Activated CD4-positive, alpha-beta T cell treated with anti-CD3 and anti-CD28 coated beads for 4 hours (primary cell): Measurements from ENCODE around the gene PTGDS.
A peak's percentile ranks its signal among the peaks of the same experiment; 100 is the strongest.

Source experiments
- DNase-seq, 2 donors: peaks; one replicate each; pipeline ENCODE4 v3.0.0-alpha.2; 2020

PTGDS gene

GRCh38 chr9:137011907-137012675, 34.8 kb downstream of the PTGDS start:
- no peak for DNase-seq

DNA sequence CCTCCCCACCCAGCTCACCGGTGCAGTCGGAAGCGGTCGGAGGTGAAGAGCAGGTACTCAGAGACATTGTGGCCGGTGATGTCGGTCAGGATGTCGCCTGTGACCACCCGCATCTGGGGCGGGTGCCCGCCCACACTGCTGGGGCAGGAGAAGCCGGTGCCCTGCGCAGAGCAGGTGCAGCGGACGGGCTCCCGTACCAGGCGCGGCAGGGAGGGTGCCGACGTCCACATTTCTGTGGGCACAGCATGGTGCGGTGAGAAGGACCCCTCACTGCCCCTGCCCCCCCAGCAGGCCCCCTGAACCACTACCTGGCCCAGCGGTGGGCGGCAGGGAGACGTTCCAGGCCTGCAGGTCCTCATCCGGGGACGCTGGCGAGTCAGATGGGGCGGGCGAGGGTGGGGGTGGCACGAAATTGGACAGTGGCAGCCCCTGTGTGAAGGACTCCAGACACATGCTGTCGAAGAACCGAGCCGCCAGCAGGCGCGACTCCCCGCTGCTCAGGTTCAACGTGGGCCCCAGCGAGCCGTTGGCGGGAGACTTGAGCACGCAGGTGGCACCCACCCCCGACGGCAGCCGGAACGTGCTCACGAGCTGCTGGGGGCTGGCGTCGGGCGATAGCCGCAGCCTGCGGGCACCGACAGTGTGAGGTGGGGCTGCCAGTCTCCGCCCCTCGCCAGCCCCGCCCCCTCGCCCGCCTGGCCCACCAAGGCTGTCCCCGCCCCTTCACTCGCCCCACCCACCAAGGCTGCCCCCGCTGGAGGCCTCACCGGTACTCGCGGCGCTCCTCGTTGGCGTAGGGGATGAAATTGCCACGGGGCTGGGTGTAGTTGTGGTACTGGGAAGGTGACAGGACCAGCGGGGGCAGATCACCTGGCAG, 35.6 kb downstream of the PTGDS start:
- no peak for DNase-seq

DNA sequence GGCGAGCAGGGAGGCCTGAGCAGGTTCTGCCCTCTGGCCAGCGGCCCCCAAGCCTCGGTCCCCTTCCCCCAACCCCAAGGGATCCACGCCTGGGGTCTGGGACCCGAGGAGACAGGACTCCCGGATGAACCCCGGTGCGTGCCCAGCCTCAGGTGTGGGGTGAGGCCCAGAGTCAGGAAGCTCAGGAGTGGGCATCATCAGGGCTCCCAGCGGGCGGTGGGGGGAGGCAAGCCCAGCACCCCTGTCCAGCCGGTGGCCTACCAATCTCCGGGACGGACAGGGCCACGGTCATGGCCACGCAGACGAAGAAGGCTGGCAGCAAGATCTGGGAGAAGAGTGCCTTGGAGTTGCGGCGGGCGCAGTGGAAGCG, 36.3 kb downstream of the PTGDS start:
- no peak for DNase-seq

DNA sequence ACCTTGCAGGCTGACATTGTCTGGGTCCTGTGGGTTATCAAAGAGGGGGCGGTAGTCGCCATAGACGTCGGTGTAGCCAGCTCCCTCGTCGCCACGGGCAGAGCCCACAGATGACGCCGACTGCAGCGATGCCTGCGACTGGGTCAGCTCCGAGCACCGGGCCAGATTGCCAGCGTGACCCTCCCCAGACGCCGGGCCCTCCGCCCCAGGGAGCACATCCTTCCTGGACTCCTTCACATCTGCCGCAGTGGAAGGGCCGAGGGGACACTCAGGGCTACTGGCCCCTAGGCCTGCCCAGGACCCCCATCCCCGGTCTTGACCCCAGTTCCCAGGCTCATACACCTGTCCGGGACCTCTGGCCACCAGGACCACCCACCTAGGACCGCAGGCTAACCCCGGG, 36.9 kb downstream of the PTGDS start:
- no peak for DNase-seq

DNA sequence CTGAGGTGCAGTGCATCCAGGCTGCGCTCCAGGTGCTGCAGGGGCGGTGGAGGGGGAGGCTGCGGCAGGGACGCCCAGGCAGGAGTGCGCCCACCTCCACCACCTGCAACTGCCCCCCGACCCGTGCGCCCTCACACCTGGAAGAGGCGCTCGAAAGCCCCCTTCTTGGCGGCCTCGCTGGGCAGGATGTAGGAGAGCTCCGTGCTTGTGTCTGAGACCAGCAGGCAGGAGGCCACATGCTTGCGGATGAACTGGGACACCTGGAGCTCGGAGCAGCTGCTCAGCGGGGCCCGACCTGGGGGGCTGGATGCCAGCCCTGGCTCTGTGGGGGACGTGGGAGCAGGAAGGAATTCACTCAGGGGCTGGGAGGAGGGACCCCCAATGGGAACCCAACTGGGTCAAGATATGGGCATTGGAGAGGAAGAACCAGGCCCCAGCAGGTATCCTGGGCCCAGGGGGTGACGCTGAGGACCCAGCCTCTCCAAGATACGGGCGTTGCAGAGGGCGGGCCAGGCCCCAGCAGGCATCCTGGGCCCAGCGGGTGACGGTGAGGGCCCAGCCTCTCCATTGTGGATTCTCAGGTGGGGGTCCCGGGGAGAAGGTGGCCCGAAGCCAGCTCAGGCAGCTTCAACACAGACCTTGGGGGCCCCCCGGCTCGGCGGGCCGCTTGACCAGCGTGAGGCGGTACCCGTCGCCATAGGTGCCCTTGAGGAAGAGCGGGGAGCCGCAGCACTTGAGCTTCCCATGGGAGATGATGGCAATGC, 37.7 kb downstream of the PTGDS start:
- DNase-seq = no peak

DNA sequence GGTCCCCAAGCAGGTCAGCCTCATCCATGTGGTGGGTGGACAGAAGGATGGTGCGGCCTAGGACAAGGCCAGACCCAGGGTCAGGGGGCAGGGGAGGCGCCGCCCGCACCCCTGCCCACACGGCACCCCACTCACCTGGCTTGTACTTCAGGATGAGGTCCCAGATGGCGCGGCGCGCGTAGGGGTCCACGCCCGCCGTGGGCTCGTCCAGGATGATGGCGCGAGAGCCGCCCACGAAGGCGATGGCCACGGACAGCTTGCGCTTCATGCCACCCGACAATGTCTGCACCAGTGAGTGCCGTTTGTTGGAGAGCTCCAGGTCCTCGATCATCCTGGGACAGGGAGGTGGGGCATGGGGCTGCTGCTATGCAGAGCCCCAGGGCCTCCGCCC, 38.2 kb downstream of the PTGDS start:
- DNase-seq = no peak

- no peak for DNase-seq
These were observed 38.7 kb downstream of the PTGDS start for GRCh38 chr9:137015976-137016375.

- no peak for DNase-seq
These were observed 39.1 kb downstream of the PTGDS start for GRCh38 chr9:137016436-137016835.

- DNase-seq = no peak
These were observed 39.8 kb downstream of the PTGDS start for GRCh38 chr9:137017071-137017470.

- no peak for DNase-seq
These were observed 40.6 kb downstream of the PTGDS start for GRCh38 chr9:137017791-137018497.

DNA sequence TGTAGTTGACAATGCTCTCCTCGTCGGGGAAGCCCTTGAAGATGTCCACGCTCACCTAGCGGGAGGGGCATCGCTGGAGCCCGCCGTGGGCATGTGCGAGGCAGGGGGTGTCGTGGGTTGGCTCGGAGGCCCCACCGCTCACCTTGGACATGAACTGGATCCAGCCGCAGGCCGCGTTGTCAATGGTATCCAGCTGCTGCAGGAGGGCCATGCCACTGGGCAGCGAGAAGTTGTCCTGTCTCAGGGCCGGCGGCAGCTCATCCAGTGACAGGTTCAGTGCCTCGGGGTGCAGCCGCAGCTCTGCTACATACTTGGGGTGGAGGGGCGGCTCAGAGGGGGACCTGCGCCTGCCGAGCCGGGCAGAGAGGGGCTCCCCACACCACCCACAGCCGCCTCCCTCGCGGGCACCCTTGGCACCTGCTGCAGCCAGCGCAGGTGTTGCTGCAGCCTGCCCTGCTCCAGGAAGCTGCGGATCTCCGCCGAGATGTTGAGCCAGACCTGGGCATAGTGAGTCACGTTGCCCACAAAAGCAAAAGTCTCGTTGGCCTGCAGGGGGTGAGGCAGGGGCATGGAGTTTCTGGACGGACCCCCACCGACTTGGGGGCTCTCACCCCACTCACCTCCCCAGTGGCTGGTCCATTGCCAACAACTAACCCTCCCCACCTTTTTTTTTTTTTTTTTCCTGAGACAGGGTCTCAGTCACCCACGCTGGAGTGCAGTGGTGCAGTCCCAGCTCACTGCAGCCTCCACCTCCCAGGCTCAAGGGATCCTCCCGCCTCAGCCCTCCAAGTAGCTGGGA, 41.7 kb downstream of the PTGDS start:
- DNase-seq = no peak

DNA sequence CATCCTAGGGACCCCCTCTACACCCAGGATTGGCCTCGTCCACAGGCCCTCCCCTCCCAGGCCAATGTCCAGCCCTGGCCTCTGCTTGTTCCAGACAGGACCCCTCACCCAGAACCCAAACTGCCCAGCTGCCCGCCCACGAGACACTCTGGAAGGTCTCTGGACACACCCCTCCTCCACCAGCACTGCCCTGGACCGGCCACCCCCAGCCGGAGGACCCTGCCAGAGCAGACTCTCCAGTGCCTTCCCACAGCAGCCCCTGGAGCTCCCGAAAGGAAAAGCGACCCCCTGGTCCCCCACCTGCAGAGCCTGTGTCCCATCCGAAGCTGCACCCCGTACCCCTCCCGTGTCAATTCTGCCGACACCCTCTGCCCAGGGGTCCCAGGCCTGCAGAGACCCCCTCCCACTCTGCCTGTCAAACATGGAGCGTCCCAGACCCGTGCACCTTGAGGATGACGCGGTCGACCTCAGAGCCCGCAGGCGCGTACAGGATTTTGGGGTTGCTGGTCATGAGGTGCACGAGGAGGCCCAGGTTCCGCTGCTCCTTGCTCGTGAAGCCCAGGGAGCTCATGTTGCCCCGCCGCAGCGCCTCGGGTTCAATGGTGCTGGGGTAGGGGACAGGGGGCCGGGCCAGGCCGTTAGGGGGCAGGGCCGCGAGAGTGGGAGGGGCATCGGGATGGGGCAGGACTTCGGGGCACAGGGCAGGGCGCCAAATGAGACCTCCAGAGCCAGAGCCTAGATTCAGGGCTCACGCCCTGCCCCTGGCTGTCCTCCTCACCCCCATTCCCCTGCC, 42.8 kb downstream of the PTGDS start:
- DNase-seq = no peak

DNA sequence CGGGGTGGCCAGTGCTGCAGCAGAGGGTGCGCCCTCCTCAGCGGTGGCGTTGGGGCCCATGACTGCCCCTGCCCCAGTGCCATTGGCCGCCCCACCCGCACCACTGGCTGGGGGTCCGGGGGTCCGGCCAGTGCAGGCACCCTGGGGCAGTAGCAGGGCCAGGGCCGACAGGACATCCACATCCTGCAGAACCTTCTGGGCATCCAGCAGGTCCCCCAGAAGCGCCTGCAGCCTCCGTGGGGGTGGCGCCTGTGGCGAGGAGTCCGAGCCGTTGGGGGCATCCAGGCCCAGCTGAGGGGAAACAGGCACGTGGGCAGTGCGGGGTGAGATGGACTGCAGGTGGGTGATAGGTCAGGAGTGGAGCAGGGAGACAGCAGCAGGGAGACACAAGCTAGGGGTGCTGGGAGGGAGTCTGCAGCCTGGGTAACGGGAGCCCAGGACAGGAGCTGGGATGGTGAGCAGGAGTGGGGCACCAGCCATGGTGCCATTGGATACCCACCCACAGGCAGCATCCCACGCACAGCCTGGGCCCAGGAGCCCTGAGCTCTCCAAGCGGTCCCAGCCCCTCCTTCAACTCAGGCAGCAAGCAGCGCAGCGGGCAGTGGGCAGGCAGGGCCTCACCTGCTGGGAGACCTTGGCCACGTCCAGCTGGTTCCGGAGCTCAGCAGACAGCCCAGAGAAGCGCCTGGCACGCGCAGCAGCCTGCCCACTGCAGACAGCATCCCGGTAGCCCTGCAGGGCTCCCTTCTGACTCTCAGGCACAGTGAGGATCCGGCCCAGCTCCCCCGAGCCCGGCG, 43.7 kb downstream of the PTGDS start:
- DNase-seq = no peak

DNA sequence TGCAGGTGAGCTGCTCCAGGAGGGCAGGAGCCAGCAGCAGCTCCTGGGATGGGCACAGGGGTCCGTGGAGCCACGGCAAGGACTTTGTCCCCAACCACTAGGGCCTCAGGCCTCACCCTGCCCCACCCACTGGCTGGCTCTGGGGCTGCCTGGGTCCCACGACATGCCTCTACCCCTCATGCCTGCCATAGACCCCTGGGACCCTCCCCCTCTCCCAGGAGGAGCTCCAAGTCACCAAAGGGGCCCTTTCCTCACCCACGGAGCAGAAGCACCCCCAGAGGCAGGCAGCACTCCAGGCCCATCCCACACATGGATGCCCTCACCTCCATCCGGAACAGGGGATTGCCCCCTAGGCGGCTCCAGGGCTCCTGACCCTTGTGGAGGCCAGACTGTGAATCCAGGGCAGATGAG, 44.3 kb downstream of the PTGDS start:
- DNase-seq = no peak

DNA sequence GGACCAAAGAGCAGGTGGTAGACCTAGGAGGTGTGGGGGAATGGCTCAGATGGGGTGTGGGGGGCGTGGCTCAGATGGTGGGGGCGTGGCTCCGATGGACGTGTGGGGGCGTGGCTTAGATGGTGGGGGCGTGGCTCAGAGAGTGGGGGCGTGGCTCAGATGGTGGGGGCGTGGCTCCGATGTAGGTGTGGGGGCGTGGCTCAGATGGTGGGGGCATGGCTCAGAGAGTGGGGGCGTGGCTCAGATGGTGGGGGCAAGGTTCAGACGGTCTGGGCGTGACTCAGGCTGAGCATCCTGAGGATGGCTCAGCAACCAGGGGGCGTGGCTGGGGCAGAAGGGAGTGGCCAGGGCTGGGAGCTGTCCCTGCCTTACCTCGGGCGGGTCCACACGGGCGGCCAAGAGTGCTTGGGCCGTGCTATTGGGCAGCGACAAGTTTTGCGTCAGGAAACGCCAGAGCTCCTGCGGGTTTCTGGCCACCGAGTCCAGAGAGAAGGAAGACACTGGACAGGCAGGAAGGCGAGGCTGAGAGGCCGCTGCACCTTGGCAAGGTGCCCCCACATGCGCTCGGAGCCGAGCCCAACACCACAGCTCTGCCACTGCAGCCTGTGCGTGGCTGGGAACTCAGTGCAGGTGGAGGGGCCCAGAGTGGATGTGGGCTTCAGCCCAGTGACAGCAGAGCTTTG, 44.8 kb downstream of the PTGDS start:
- DNase-seq = peak; percentile 67 to 78

DNA sequence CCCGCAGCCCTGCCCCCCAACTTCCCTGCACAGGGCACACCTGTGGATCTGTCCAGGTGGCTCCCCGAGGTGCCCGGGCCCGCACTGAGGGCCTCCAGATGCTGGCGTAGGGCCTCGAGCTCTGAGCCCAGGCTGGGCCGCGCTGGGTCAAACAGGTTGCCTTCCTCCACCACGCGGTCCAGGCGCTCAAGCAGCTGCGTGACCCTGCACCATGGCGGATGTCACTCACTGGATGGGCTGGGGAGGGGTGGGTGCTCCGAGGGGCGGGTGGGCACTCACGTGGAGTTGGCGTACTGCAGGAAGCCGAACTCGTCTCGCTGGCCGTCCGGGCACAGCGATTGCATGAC, 45.3 kb downstream of the PTGDS start:
- no peak for DNase-seq

DNA sequence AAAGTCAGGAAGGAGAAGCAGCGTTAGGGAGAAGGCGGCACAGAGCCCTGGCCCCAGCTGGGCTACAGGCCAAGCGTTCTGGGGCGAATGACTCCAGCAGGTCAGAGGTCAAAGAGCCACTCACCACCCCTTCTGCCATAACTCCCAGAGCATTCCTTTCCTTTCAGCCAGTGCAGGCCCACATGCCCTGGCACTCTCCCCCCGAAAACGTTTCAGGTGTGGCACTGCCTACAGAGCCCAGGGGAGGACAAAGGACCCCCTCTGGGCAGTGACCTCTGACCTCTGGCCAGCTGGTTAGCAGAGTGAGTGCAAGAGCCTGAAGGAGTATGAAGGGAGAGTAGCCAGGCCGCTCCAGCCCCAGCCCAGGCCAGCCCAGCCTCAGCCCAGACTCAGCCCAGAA, 45.9 kb downstream of the PTGDS start:
- no peak for DNase-seq

DNA sequence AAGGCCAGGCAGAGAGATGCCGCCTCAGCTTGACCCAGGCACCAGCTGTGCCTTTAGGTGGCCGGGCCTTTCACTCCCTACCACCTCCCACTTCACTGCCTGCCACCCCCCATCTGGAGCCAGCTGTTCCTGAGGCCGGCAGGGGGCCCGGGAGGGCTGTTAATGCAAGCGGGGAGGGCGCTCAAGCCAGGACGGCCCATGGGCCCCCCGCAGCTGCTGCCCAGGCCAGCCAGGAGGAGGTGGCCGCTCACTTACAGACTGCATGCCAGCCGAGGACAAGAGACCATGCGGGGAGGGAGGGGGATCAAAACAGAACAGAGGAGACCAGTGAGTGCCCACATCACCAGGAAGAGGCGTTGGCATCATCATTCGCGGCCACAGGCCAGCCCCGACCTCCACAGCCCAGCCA, 46.3 kb downstream of the PTGDS start:
- no peak for DNase-seq

GRCh38 chr9:137025517-137025966, 48.2 kb downstream of the PTGDS start:
- DNase-seq = no peak

DNA sequence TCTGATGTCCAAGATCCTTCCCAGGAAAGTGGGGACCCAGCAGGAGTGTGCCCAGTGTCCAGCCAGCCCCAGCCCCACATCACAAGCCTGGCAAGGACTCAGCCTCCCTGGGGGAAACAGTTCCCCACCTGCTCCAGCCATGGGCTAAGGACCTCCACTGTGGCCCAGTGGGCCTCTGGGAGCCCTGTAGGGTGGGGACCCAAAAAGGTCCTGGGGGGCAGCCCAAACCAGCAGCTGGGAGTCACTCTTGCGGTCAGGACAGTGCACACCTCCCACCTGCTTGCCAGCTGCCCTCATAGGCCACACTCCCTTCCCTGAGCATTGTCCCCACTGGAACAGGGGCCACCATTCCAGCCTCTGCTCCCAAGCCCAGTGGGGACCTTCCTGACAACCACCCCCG, 49.1 kb downstream of the PTGDS start:
- no peak for DNase-seq
